ENCODE measurements around the gene NFAM1. TPM values are rescaled to one million over a fixed set of nuclear protein-coding genes. Genes with fewer than 3 reads are reported as not detected.

Gene NFAM1
- total and polyA plus RNA-seq, 10 donors, result 2.0 to 56.6 (median 30.8) TPM

DNA sequence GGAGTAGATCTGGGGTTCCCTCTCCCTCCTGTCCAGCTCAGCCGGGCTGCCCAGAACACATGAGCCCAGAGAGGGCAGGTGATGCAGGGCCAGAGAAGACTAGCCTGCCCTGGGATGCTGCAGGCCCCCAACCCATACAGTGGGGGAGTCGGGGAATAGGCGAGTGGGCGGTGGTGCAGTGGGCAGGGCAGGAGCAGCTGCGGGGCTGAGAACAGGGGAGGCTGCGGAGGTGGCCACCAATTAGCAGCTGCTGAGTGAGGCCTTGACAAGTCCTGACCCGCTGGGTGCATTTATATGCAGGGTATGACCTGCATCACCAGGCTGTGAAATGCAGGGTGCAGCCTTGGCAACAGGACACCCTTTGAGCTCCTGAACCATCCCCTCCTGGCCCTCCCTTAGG lies 43.1 kb downstream of the NFAM1 start:
- DNase-seq, result no peak
- intact Hi-C loops (cut with DNase I; ENCODE audit: low total_unique reads), result no loop called here
- no peaks in the 10 kb centered on the region for H3K4me1 ChIP-seq
- no peak overlapping the region for H3K27ac ChIP-seq
- TF ChIP-seq POLR2AphosphoS5 (IDR thresholded peaks at IDR 0.05), result no peak
- TF ChIP-seq, protein P1, sequence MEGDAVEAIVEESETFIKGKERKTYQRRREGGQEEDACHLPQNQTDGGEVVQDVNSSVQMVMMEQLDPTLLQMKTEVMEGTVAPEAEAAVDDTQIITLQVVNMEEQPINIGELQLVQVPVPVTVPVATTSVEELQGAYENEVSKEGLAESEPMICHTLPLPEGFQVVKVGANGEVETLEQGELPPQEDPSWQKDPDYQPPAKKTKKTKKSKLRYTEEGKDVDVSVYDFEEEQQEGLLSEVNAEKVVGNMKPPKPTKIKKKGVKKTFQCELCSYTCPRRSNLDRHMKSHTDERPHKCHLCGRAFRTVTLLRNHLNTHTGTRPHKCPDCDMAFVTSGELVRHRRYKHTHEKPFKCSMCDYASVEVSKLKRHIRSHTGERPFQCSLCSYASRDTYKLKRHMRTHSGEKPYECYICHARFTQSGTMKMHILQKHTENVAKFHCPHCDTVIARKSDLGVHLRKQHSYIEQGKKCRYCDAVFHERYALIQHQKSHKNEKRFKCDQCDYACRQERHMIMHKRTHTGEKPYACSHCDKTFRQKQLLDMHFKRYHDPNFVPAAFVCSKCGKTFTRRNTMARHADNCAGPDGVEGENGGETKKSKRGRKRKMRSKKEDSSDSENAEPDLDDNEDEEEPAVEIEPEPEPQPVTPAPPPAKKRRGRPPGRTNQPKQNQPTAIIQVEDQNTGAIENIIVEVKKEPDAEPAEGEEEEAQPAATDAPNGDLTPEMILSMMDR (IDR thresholded peaks at IDR 0.05 in 8 of 11, conservative IDR thresholded peaks at IDR 0.05 in 3 of 11), result no peak
- TF ChIP-seq POLR2A (IDR thresholded peaks at IDR 0.05), result no peak
- H3K36me3 ChIP-seq, result peaks cover 0 to 99% (median 0%) of the 10 kb centered on the region in 6 donors
- H3K27me3 ChIP-seq (replicated peaks in 1 of 7), result no peaks in the 10 kb centered on the region
- H3K9me3 ChIP-seq, result no peaks in the 10 kb centered on the region
- no peak overlapping the region for H3K4me3 ChIP-seq
- WGBS, 5 donors, result 80 to 96% (median 92%) methylated on average over 7 of the region's 7 CpGs

- Histone ChIP-seq H3K27me3 (replicated peaks in 1 of 7) (peaks cover 0 to 5% (median 0%) of the 10 kb centered on the region in 7 donors), H3K36me3 (peaks cover 0 to 99% (median 0%) of the 10 kb centered on the region in 6 donors), H3K4me3 (no peak overlapping the region), H3K27ac (no peak overlapping the region), H3K4me1 (no peaks in the 10 kb centered on the region), H3K9me3 (no peaks in the 10 kb centered on the region)
- WGBS, 5 donors, result 72 to 86% (median 84%) methylated on average over 15 of the region's 15 CpGs
- TF ChIP-seq POLR2A (IDR thresholded peaks at IDR 0.05) (no peak), POLR2AphosphoS5 (IDR thresholded peaks at IDR 0.05) (no peak)
- TF ChIP-seq, protein P1 (IDR thresholded peaks at IDR 0.05 in 8 of 11, conservative IDR thresholded peaks at IDR 0.05 in 3 of 11), result no peak
- intact Hi-C loops (cut with DNase I; ENCODE audit: low total_unique reads), result no loop called here
- DNase-seq, result no peak
These were observed 43.9 kb downstream of the NFAM1 start for GRCh38 chr22:42388130-42388797.

DNA sequence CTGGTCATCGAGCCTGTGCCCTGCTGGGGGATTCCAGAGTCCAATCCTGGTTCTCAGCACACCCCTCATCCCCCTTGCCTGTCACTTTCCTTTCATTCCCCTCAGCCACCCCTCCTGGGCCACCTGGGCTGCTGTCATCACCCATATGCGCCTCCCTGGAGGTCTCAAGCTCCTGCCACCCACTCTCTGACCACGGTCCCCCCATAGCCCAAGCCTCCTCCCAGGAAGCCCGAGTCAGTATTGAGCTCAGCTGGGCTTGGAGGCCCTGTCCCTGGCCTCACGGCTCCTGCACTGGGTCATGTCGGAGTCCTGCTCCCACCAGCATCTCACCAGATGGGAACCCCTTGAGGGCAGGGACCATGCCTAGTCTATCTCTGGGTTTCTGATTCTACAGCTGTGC lies 44.6 kb downstream of the NFAM1 start:
- no peak for TF ChIP-seq POLR2AphosphoS5 (IDR thresholded peaks at IDR 0.05)
- TF ChIP-seq POLR2A (IDR thresholded peaks at IDR 0.05), result no peak
- TF ChIP-seq, protein P1 (IDR thresholded peaks at IDR 0.05 in 8 of 11, conservative IDR thresholded peaks at IDR 0.05 in 3 of 11), result no peak
- Histone ChIP-seq H3K27me3 (replicated peaks in 1 of 7) (peaks cover 0 to 5% (median 0%) of the 10 kb centered on the region in 7 donors), H3K9me3 (no peaks in the 10 kb centered on the region), H3K27ac (no peak overlapping the region), H3K4me3 (no peak overlapping the region), H3K36me3 (peaks cover 0 to 100% (median 0%) of the 10 kb centered on the region in 6 donors), H3K4me1 (no peaks in the 10 kb centered on the region)
- no peak for DNase-seq
- WGBS, 5 donors, result 70 to 79% (median 78%) methylated on average over 5 to 6 of the region's 6 CpGs
- intact Hi-C loops (cut with DNase I; ENCODE audit: low total_unique reads), result no loop called here

GRCh38 chr22:42385696-42386095 lies 46.5 kb downstream of the NFAM1 start:
- Histone ChIP-seq H3K27ac (no peak overlapping the region), H3K27me3 (replicated peaks in 1 of 7) (peaks cover 0 to 5% (median 0%) of the 10 kb centered on the region in 7 donors), H3K9me3 (no peaks in the 10 kb centered on the region), H3K4me1 (no peaks in the 10 kb centered on the region), H3K4me3 (no peak overlapping the region), H3K36me3 (peaks cover 0 to 100% (median 0%) of the 10 kb centered on the region in 6 donors)
- 90 to 95% (median 92%) methylated on average over 4 to 8 of the region's 8 CpGs for WGBS, 5 donors
- intact Hi-C loops (cut with DNase I; ENCODE audit: low total_unique reads), result no loop called here
- DNase-seq, result no peak
- TF ChIP-seq POLR2A (IDR thresholded peaks at IDR 0.05), result no peak
